ENCODE data around the gene CRIP3. TPM values are rescaled to one million over a fixed set of nuclear protein-coding genes. Genes with fewer than 3 reads are reported as not detected.
"Not testable (repeated sequence)": the region's sequence is repeated elsewhere in the genome, so short reads cannot be mapped to it uniquely, and the experiment has no call there.

Gene CRIP3
- not detected for polyA plus RNA-seq (2013, experiment 1 of 2; ENCODE audit: insufficient read length)
- not detected for polyA plus RNA-seq (2013, experiment 2 of 2; ENCODE audit: insufficient read length)

GRCh38 chr6:43308101-43308989 lies at the start of gene CRIP3:
Gene CRIP3, minus strand, starts transcription at chr6:43308826. Its CDS starts 34 bp downstream, at chr6:43308792.
- DNase-seq = peak; percentile 36

GRCh38 chr6:43355862-43356590 lies 47.4 kb upstream of the CRIP3 start:
- DNase-seq = no peak

- DNase-seq = not testable (repeated sequence)
These were observed 43.3 kb upstream of the CRIP3 start for GRCh38 chr6:43351951-43352350.

- DNase-seq = no peak
These were observed 38.8 kb upstream of the CRIP3 start for GRCh38 chr6:43347444-43347843.

GRCh38 chr6:43347021-43347420 lies 38.4 kb upstream of the CRIP3 start:
- no peak for DNase-seq

GRCh38 chr6:43346243-43346642 lies 37.6 kb upstream of the CRIP3 start:
- not testable (repeated sequence) for DNase-seq

GRCh38 chr6:43339168-43339567 lies 30.5 kb upstream of the CRIP3 start:
- no peak for DNase-seq

- no peak for DNase-seq
These were observed 29.6 kb upstream of the CRIP3 start for GRCh38 chr6:43338243-43338642.

GRCh38 chr6:43336382-43336781 lies 27.8 kb upstream of the CRIP3 start:
- no peak for DNase-seq

GRCh38 chr6:43335469-43335868 lies 26.8 kb upstream of the CRIP3 start:
- no peak for DNase-seq

- DNase-seq = peak; percentile 67
These were observed 26.0 kb upstream of the CRIP3 start for GRCh38 chr6:43334466-43335095.

- DNase-seq = no peak
These were observed 23.3 kb upstream of the CRIP3 start for GRCh38 chr6:43331891-43332290.

- no peak for DNase-seq
These were observed 22.8 kb upstream of the CRIP3 start for GRCh38 chr6:43331470-43331869.

- no peak for DNase-seq
These were observed 19.9 kb upstream of the CRIP3 start for GRCh38 chr6:43328528-43328927.

- DNase-seq = no peak
These were observed 17.2 kb upstream of the CRIP3 start for GRCh38 chr6:43325876-43326275.

GRCh38 chr6:43318011-43318410 lies 9.4 kb upstream of the CRIP3 start:
- DNase-seq = no peak

GRCh38 chr6:43313813-43314212 lies 5.2 kb upstream of the CRIP3 start:
- DNase-seq = no peak

GRCh38 chr6:43311666-43312065 lies 3.0 kb upstream of the CRIP3 start:
- DNase-seq = no peak

GRCh38 chr6:43310624-43311023 lies 2.0 kb upstream of the CRIP3 start:
- DNase-seq = no peak

- no peak for DNase-seq
These were observed 1.5 kb upstream of the CRIP3 start for GRCh38 chr6:43310134-43310533.

GRCh38 chr6:43308990-43309477 lies 408 bp upstream of the CRIP3 start:
- DNase-seq = no peak

- no peak for DNase-seq
These were observed 1.1 kb downstream of the CRIP3 start for GRCh38 chr6:43307451-43308100.

Measured in fibroblast of skin of abdomen (primary cell).